ENCODE measurements around the gene SUN1. TPM values are rescaled to one million over a fixed set of nuclear protein-coding genes. Genes with fewer than 3 reads are reported as not detected.

Gene SUN1
- total and polyA plus RNA-seq, 5 experiments from 2014 or later, result 26.1 to 198 (median 37.5) TPM

- ATAC-seq, result no peak
- peak in 1 of 10 donors; percentile 59 for DNase-seq
- Mint-ChIP-seq H3K27ac (no peak overlapping the region), H3K9me3 (peaks cover 0 to 2% (median 0%) of the 10 kb centered on the region in 9 donors), H3K27me3 (no peaks in the 10 kb centered on the region), H3K4me1 (peaks cover 0 to 2% (median 0%) of the 10 kb centered on the region in 4 donors), H3K4me3 (no peak overlapping the region), H3K36me3 (peaks cover 1 to 84% (median 13%) of the 10 kb centered on the region in 3 donors)
- POLR2A ChIA-PET, result interaction anchor here (0.6 kb wide), 1 partner anchor 21 kb away, joined by 4 read pairs; no protein-coding TSS in a partner anchor
Observed at GRCh38 chr7:853366-854117, 21.3 kb downstream of the SUN1 start.

DNA sequence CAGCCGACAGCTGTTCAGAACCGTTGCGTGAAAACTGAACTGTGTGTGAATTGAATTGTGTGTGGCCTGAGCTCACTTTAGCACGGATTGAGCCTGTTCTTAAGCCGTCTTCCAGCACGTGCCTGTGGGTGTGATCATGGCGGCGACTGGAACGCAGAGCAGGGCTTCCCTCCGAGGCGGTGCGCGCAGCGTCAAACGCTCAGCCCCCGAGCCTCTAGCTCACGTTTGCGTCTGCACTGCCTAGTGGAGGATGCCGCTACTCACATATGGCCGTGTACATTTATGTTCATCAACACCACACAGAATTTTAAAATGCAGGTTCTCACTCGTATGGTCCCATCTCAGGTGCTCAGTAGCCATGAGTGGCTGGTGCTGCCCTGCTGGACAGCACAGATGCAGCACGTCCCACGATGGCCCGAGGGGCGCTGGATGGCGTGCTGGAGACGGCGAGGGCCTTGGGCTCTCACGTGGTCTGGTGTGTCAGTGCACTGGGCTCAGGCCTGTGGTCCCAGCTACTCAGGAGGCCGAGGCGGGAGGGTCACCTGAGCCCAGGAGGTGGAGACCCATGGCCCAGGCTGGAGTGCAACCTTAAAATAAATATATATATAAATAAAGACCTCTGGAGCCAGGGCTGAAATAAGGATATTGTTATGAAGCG, 22.0 kb downstream of the SUN1 start:
- Mint-ChIP-seq H3K4me1 (peaks cover 0 to 2% (median 0%) of the 10 kb centered on the region in 4 donors), H3K27ac (peak overlapping the region in 1 of 10 donors; percentile 18), H3K36me3 (peaks cover 0 to 84% (median 12%) of the 10 kb centered on the region in 3 donors), H3K4me3 (no peak overlapping the region), H3K9me3 (no peaks in the 10 kb centered on the region), H3K27me3 (no peaks in the 10 kb centered on the region)
- DNase-seq (peak in 1 of 10 donors; percentile 32), ATAC-seq (no peak)
- POLR2A ChIA-PET, result no interaction called here

DNA sequence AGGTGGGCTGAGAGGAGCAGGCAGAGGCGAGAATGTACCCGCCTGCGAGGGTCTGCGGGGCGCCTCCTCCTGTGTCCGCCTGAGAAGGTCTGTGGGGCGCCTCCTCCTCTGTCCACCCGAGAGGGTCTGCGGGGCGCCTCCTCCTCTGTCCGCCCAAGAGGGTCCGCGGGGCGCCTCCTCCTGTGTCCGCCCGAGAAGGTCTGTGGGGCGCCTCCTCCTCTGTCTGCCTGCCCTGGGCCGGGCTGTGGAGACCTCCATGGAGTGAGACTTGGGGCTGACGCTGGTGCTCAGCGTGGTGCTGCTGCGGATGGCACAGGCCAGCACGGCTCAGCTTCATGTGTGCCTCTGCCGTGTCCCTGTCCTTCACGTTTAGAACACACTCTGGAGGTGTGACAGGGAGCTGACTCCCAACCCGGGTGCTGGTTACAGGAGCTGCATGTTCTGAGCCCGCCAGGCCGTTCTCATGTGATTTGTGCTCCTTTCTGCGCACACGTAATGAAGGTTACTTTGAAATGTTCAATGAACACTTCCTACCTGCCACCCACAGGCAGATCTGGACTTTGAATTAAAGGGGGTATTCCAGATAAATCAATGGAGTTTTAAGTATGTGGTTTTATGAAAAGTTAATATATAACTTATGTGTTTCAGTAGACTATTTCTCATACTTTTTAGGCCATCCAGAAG, 23.6 kb downstream of the SUN1 start:
- H3K36me3 Mint-ChIP-seq, result peaks cover 4 to 88% (median 18%) of the 10 kb centered on the region in 3 donors
- DNase-seq (peak in 1 of 10 donors; percentile 14), ATAC-seq (no peak)
- H3K27ac Mint-ChIP-seq, result no peak overlapping the region
- H3K4me1 Mint-ChIP-seq, result peaks cover 0 to 2% (median 0%) of the 10 kb centered on the region in 4 donors
- H3K27me3 Mint-ChIP-seq, result no peaks in the 10 kb centered on the region
- POLR2A ChIA-PET, result no interaction called here
- H3K9me3 Mint-ChIP-seq, result no peaks in the 10 kb centered on the region
- no peak overlapping the region for H3K4me3 Mint-ChIP-seq

DNA sequence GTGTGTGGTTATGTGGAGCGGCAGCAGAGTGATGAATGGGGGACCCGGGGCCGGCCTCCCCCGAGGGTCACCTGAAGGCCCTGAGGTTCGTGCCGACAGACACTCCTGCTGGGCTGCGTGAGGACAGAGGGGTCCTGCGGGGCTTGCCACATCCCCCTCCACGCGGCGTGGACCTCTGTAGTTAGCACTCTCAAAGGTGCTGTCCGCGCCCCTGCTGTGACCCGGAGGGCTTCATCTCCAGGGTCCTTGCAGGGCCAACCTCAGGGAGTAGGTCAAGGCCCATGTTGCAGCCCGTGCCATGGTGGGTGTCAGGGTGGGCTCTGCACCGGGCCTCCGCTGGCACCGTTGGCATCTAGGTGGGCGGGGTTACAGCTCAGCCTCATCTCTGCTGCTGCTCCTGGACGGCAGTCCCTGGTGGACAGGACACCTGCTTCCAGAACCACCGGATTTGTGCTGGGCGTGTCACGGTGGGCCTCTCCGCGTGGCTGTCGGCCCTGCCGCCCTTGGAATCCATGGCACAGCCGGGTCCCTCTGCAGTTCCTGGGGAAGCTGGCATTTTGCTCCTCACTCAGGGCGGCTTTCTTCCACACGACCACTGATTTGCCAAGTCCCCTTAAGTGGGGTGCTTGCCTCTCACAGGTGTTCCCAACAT, 24.3 kb downstream of the SUN1 start:
- no peaks in the 10 kb centered on the region for H3K9me3 Mint-ChIP-seq
- ATAC-seq, result no peak
- H3K4me1 Mint-ChIP-seq, result peaks cover 0 to 4% (median 0%) of the 10 kb centered on the region in 4 donors

DNA sequence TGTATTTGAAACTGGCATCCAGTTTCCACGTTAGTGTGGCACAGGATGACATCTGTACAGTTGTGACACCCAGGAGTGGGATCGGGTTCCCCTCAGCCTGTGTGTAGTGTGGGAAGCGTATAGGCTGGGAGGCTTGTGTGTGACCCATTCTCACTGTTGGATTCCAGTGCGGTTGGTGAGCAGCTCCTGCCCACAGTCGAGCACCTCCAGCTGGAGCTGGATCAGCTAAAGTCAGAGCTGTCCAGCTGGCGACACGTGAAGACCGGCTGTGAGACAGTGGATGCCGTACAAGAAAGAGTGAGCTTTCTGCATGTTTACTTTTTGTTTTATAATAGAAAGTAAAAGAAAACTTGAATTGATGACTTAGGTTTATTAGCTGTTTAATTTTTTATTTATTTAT, 25.4 kb downstream of the SUN1 start:
- POLR2A ChIA-PET, result interaction anchor here (0.6 kb wide), 1 partner anchor 217 kb away, joined by 3 read pairs; no protein-coding TSS in a partner anchor

More for the DNA sequence above, 24.3 kb downstream of the SUN1 start:
- DNase-seq, result peak in 1 of 10 donors; percentile 60
- H3K27ac Mint-ChIP-seq, result peak overlapping the region in 1 of 10 donors; percentile 45
- H3K27me3 Mint-ChIP-seq, result no peaks in the 10 kb centered on the region
- H3K36me3 Mint-ChIP-seq, result peaks cover 4 to 89% (median 26%) of the 10 kb centered on the region in 3 donors
- POLR2A ChIA-PET, result no interaction called here
- no peak overlapping the region for H3K4me3 Mint-ChIP-seq

GRCh38 chr7:859359-860030, 27.2 kb downstream of the SUN1 start:
- Mint-ChIP-seq H3K27me3 (no peaks in the 10 kb centered on the region), H3K36me3 (peaks cover 4 to 85% (median 32%) of the 10 kb centered on the region in 3 donors), H3K9me3 (no peaks in the 10 kb centered on the region), H3K27ac (peak overlapping the region in 5 of 10 donors; percentile 19 to 81 (median 29)), H3K4me1 (peaks cover 0 to 2% (median 0%) of the 10 kb centered on the region in 4 donors), H3K4me3 (no peak overlapping the region)
- POLR2A ChIA-PET, result no interaction called here
- no peak for ATAC-seq
- peak in 1 of 10 donors; percentile 45 for DNase-seq

More for the DNA sequence above, 25.4 kb downstream of the SUN1 start:
- H3K4me3 Mint-ChIP-seq, result no peak overlapping the region
- peaks cover 0 to 4% (median 0%) of the 10 kb centered on the region in 4 donors for H3K4me1 Mint-ChIP-seq
- ATAC-seq, result no peak
- no peaks in the 10 kb centered on the region for H3K27me3 Mint-ChIP-seq
- H3K9me3 Mint-ChIP-seq, result no peaks in the 10 kb centered on the region
- H3K36me3 Mint-ChIP-seq, result peaks cover 4 to 89% (median 35%) of the 10 kb centered on the region in 3 donors
- no peak overlapping the region for H3K27ac Mint-ChIP-seq
- peak in 1 of 10 donors; percentile 23 for DNase-seq

DNA sequence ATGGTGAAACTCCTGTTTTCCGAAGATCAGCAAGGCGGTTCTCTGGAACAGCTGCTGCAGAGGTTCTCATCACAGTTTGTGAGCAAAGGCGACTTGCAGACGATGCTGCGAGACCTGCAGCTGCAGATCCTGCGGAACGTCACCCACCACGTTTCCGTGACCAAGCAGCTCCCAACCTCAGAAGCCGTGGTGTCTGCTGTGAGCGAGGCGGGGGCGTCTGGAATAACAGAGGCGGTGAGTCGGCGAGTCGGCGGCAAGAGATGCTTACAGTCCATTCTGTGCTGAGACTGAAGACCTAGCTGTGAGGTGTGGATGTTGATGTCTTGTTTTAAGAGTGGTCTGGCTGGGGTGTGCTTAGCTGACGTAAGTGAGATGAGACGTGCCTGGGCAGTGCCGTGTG, 27.9 kb downstream of the SUN1 start:
- peaks cover 0 to 2% (median 0%) of the 10 kb centered on the region in 4 donors for H3K4me1 Mint-ChIP-seq
- POLR2A ChIA-PET, result no interaction called here
- H3K27ac Mint-ChIP-seq, result peak overlapping the region in 2 of 10 donors; percentile 2 to 12
- H3K4me3 Mint-ChIP-seq, result no peak overlapping the region
- ATAC-seq, result no peak
- peak in 1 of 10 donors; percentile 15 for DNase-seq
- no peaks in the 10 kb centered on the region for H3K27me3 Mint-ChIP-seq
- H3K9me3 Mint-ChIP-seq, result no peaks in the 10 kb centered on the region
- peaks cover 4 to 85% (median 30%) of the 10 kb centered on the region in 3 donors for H3K36me3 Mint-ChIP-seq

- peak overlapping the region in 2 of 10 donors; percentile 22 to 57 for H3K27ac Mint-ChIP-seq
- no peak overlapping the region for H3K4me3 Mint-ChIP-seq
- ATAC-seq (no peak), DNase-seq (no peak)
- H3K4me1 Mint-ChIP-seq, result peaks cover 0 to 2% (median 0%) of the 10 kb centered on the region in 4 donors
- H3K36me3 Mint-ChIP-seq, result peaks cover 4 to 87% (median 30%) of the 10 kb centered on the region in 3 donors
- H3K27me3 Mint-ChIP-seq, result no peaks in the 10 kb centered on the region
- POLR2A ChIA-PET, result no interaction called here
- no peaks in the 10 kb centered on the region for H3K9me3 Mint-ChIP-seq
Observed at GRCh38 chr7:861222-861621, 28.9 kb downstream of the SUN1 start.

GRCh38 chr7:862157-862556, 29.9 kb downstream of the SUN1 start:
- POLR2A ChIA-PET, result no interaction called here
- DNase-seq, result no peak
- Mint-ChIP-seq H3K27ac (peak overlapping the region in 2 of 10 donors; percentile 11 to 57), H3K4me3 (no peak overlapping the region), H3K27me3 (no peaks in the 10 kb centered on the region), H3K9me3 (no peaks in the 10 kb centered on the region), H3K4me1 (peaks cover 0 to 2% (median 0%) of the 10 kb centered on the region in 4 donors), H3K36me3 (peaks cover 4 to 87% (median 31%) of the 10 kb centered on the region in 3 donors)
- ATAC-seq, result no peak

DNA sequence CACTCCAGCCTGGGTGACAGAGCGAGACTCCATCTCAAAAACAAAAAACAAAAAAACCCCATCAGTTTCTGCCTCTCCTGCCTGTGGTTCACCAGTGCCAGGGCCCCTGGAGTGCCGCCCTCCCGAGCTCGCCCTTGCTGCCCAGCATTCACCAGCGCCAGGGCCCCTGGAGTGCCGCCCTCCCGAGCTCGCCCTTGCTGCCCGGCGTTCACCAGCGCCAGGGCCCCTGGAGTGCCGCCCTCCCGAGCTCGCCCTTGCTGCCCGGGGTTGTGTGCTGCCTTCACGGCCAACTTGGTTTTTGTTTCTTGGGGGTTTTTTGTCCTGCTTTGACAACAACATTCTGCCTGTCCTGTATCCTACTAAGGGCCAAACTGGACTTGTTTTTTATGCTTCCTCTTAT, 30.8 kb downstream of the SUN1 start:
- no peaks in the 10 kb centered on the region for H3K27me3 Mint-ChIP-seq
- no peak overlapping the region for H3K27ac Mint-ChIP-seq
- no peak overlapping the region for H3K4me3 Mint-ChIP-seq
- POLR2A ChIA-PET, result no interaction called here
- DNase-seq (no peak), ATAC-seq (no peak)
- H3K36me3 Mint-ChIP-seq, result peaks cover 4 to 87% (median 28%) of the 10 kb centered on the region in 3 donors
- H3K4me1 Mint-ChIP-seq, result peaks cover 0 to 4% (median 2%) of the 10 kb centered on the region in 4 donors
- no peaks in the 10 kb centered on the region for H3K9me3 Mint-ChIP-seq

DNA sequence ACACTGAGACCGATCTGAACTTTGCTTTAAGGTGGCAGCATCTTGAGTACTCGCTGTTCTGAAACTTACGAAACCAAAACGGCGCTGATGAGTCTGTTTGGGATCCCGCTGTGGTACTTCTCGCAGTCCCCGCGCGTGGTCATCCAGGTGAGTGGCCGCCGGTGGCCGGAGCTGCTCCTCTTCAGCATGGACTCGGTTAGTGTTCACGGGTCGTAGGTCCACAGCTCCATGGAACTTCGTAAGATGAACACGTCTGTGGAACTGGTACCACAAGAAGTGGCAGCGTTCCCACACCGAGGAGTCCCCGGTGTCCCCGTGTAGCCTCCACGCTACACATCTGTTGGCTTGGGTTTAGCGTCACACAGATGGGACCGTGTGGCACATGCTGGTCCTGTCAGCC, 33.6 kb downstream of the SUN1 start:
- POLR2A ChIA-PET, result no interaction called here
- H3K4me1 Mint-ChIP-seq, result peaks cover 0 to 9% (median 4%) of the 10 kb centered on the region in 4 donors
- no peak overlapping the region for H3K4me3 Mint-ChIP-seq
- no peaks in the 10 kb centered on the region for H3K27me3 Mint-ChIP-seq
- ATAC-seq (no peak), DNase-seq (no peak)
- peaks cover 0 to 74% (median 25%) of the 10 kb centered on the region in 3 donors for H3K36me3 Mint-ChIP-seq
- H3K27ac Mint-ChIP-seq, result no peak overlapping the region
- H3K9me3 Mint-ChIP-seq, result no peaks in the 10 kb centered on the region

DNA sequence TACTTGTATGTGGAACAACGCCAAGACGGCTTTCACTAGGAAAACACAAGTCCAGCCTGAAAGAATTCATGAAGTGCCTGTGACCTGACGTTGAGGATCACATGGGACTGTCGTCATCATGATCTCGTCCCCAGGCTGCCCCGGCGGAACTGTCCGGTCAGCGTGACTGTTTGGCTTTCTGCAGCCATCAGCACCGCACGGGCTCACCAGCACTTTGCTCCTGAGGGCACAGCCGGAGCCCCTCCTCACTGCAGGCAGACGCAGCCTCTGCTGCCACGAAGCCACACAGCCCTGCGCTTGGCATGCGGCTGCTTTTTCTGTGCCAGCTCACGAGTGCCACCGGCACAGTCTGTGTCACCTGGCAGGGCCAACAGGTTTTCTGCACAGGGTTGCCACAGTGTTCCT, 34.7 kb downstream of the SUN1 start:
- H3K36me3 Mint-ChIP-seq, result peaks cover 0 to 74% (median 16%) of the 10 kb centered on the region in 3 donors
- POLR2A ChIA-PET, result no interaction called here
- peak overlapping the region in 1 of 10 donors; percentile 22 for H3K4me3 Mint-ChIP-seq
- H3K27me3 Mint-ChIP-seq, result no peaks in the 10 kb centered on the region
- DNase-seq (no peak), ATAC-seq (no peak)
- no peaks in the 10 kb centered on the region for H3K9me3 Mint-ChIP-seq
- peaks cover 0 to 9% (median 3%) of the 10 kb centered on the region in 4 donors for H3K4me1 Mint-ChIP-seq
- no peak overlapping the region for H3K27ac Mint-ChIP-seq
